ENCODE data around the gene BOC. TPM values are rescaled to one million over a fixed set of nuclear protein-coding genes. Genes with fewer than 3 reads are reported as not detected.

BOC gene
- total and polyA plus RNA-seq, 2 experiments from 2014 or later = 2.1 to 4.1 TPM

- peak; percentile 83 for ATAC-seq
- H3K4me1 Mint-ChIP-seq = peaks cover 50% of the 10 kb centered on the region
- peak overlapping the region; percentile 81; the same call in 1 of the 2 replicates for H3K27ac ChIP-seq (ENCODE audit: low read depth)
Measured at GRCh38 chr3:113241292-113242095, 30.1 kb downstream of the BOC start.

GRCh38 chr3:113242096-113242581, 30.8 kb downstream of the BOC start:
- peaks cover 45% of the 10 kb centered on the region for H3K4me1 ChIP-seq (ENCODE audit: insufficient read depth)
- peaks cover 15% of the 10 kb centered on the region for H3K27me3 Mint-ChIP-seq (ENCODE audit: insufficient read depth, low read depth, poor library complexity)
- H3K9me3 Mint-ChIP-seq = no peaks in the 10 kb centered on the region; the same call in 2 of the 3 replicates
- peak overlapping the region; percentile 6; the same call in 1 of the 2 replicates for H3K4me3 ChIP-seq
- H3K9me2 ChIP-seq (ENCODE audit: insufficient read depth) = no peaks in the 10 kb centered on the region
- H3K4me2 ChIP-seq = peak overlapping the region; percentile 25
- no peak for DNase-seq (ENCODE audit: low spot score)
- no peaks in the 10 kb centered on the region for H3K27me3 ChIP-seq (ENCODE audit: insufficient read depth)
- no peaks in the 10 kb centered on the region for H4K20me1 ChIP-seq (replicated peaks; ENCODE audit: insufficient read depth)
- no peaks in the 10 kb centered on the region for H3K36me3 ChIP-seq (ENCODE audit: insufficient read depth)
- ATAC-seq = no peak
- no peaks in the 10 kb centered on the region for H3K79me2 ChIP-seq (replicated peaks; ENCODE audit: insufficient read depth)
- H3K4me1 Mint-ChIP-seq = peaks cover 57% of the 10 kb centered on the region
- no peaks in the 10 kb centered on the region for H3F3A ChIP-seq (replicated peaks; ENCODE audit: low read depth)
- peak overlapping the region; percentile 90 for H3K27ac Mint-ChIP-seq
- peak overlapping the region; percentile 51; the same call in 1 of the 2 replicates for H3K27ac ChIP-seq (ENCODE audit: low read depth)
- H2AFZ ChIP-seq = peak overlapping the region; percentile 61; the same call in 1 of the 2 replicates
- peak overlapping the region; percentile 56 for H3K4me3 Mint-ChIP-seq
- H3K36me3 Mint-ChIP-seq (ENCODE audit: low read depth) = no peaks in the 10 kb centered on the region
- no peak for TF ChIP-seq REST (IDR thresholded peaks at IDR 0.05; ENCODE audit: unreplicated experiment)

More at GRCh38 chr3:113241292-113242095, 30.1 kb downstream of the BOC start:
- no peaks in the 10 kb centered on the region for H3K36me3 ChIP-seq (ENCODE audit: insufficient read depth)
- no peaks in the 10 kb centered on the region for H4K20me1 ChIP-seq (replicated peaks; ENCODE audit: insufficient read depth)
- no peaks in the 10 kb centered on the region for H3K79me2 ChIP-seq (replicated peaks; ENCODE audit: insufficient read depth)
- peak overlapping the region; percentile 25 for H3K4me2 ChIP-seq
- Mint-ChIP-seq H3K27ac (peak overlapping the region; percentile 90), H3K27me3 (ENCODE audit: insufficient read depth, low read depth, poor library complexity) (peaks cover 15% of the 10 kb centered on the region), H3K36me3 (ENCODE audit: low read depth) (no peaks in the 10 kb centered on the region), H3K9me3 (no peaks in the 10 kb centered on the region; the same call in 2 of the 3 replicates), H3K4me3 (peak overlapping the region; percentile 56; the same call in 2 of the 3 replicates)
- peak overlapping the region; percentile 33; the same call in 1 of the 2 replicates for H2AFZ ChIP-seq
- no peaks in the 10 kb centered on the region for H3K9me2 ChIP-seq (ENCODE audit: insufficient read depth)
- DNase-seq (ENCODE audit: low spot score) = peak; percentile 83
- TF ChIP-seq ZNF114 (CRISPR knock-in tag; IDR thresholded peaks at IDR 0.05) = no peak
- no peak for TF ChIP-seq JUNB (IDR thresholded peaks at IDR 0.05; ENCODE audit: unreplicated experiment)
- 0 out of 4 replicates have a peak, but pooled peaks of 1 of the 2 experiments have one; percentile 13 for TF ChIP-seq CTCF (conservative IDR thresholded peaks at IDR 0.05; ENCODE audit: low read depth in 2 of 2)
- no peak for TF ChIP-seq ZNF331 (CRISPR knock-in tag; IDR thresholded peaks at IDR 0.05; ENCODE audit: low read depth)
- no peak for TF ChIP-seq STAT1 (IDR thresholded peaks at IDR 0.05; ENCODE audit: unreplicated experiment)
- peak overlapping the region; percentile 6; the same call in 1 of the 2 replicates for H3K4me3 ChIP-seq
- H3K4me1 ChIP-seq (ENCODE audit: insufficient read depth) = peaks cover 39% of the 10 kb centered on the region
- no peaks in the 10 kb centered on the region for H3K27me3 ChIP-seq (ENCODE audit: insufficient read depth)
- H3F3A ChIP-seq (replicated peaks; ENCODE audit: low read depth) = no peaks in the 10 kb centered on the region
